ENCODE measurements around the gene ZC3H10.

ZC3H10 gene

DNA sequence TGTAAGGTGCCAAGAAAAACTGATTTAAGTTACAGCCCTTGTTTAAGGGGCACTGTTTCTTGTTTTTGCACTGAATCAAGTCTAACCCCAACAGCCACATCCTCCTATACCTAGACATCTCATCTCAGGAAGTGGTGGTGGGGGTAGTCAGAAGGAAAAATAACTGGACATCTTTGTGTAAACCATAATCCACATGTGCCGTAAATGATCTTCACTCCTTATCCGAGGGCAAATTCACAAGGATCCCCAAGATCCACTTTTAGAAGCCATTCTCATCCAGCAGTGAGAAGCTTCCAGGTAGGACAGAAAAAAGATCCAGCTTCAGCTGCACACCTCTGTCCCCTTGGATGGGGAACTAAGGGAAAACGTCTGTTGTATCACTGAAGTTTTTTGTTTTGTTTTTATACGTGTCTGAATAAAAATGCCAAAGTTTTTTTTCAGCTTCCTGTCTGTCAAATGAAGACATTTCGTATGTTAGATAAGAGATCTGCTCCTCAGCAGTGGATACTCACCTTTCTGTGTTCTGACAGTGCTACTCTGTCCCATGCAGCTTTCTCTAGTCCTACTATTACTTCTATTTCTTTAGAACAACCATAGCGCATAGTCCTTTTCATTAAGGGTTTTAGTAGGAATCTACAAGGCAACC is 14.9 kb upstream of the ZC3H10 start:
- no peak for TF ChIP-seq CEBPB (IDR thresholded peaks at IDR 0.05)
- TF ChIP-seq USF1 (IDR thresholded peaks at IDR 0.05) = no peak

DNA sequence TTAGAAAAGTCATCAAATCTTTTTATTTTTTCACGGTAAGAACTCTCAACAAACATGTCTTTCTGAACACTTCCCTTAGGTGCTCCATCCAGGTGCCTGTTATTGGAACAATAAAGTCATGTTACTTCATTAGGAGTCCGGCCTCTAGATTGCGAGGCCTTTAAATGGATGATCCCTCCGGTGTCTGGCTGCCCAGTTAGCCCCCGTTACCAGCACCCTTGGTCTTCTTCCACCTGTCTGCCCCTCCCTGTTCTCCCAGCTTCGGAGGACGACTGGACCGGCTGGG is 14.3 kb upstream of the ZC3H10 start:
- TF ChIP-seq REST (IDR thresholded peaks at IDR 0.05; ENCODE audit: low read depth) (no peak), TCF12 (IDR thresholded peaks at IDR 0.05; ENCODE audit: low read depth) (no peak; the same call in 1 of the 2 replicates), RAD21 (IDR thresholded peaks at IDR 0.05; ENCODE audit: low read depth) (0 out of 2 replicates have a peak, but pooled peaks have one; percentile 2), CREB1 (IDR thresholded peaks at IDR 0.05; ENCODE audit: low read depth) (no peak; the same call in 1 of the 2 replicates), FOXM1 (IDR thresholded peaks at IDR 0.05; ENCODE audit: borderline replicate concordance, low read depth) (no peak), CEBPB (IDR thresholded peaks at IDR 0.05) (no peak), YY1 (IDR thresholded peaks at IDR 0.05; ENCODE audit: low read depth) (peak; percentile 40; the same call in 1 of the 2 replicates), ZBTB7A (IDR thresholded peaks at IDR 0.05; ENCODE audit: low read depth) (no peak), TAF1 (IDR thresholded peaks at IDR 0.05; ENCODE audit: low read depth) (no peak), NFIC (IDR thresholded peaks at IDR 0.05) (no peak), EP300 (IDR thresholded peaks at IDR 0.05; ENCODE audit: borderline replicate concordance) (peak; percentile 60; the same call in 1 of the 2 replicates), USF1 (IDR thresholded peaks at IDR 0.05) (no peak), TEAD4 (IDR thresholded peaks at IDR 0.05) (no peak), EGR1 (IDR thresholded peaks at IDR 0.05) (no peak)
- TF ChIP-seq, protein P1, sequence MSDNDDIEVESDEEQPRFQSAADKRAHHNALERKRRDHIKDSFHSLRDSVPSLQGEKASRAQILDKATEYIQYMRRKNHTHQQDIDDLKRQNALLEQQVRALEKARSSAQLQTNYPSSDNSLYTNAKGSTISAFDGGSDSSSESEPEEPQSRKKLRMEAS (IDR thresholded peaks at IDR 0.05) = no peak

- peak; percentile 68 for TF ChIP-seq YY1 (IDR thresholded peaks at IDR 0.05; ENCODE audit: low read depth)
- no peak; the same call in 1 of the 2 replicates for TF ChIP-seq ZBTB7A (IDR thresholded peaks at IDR 0.05; ENCODE audit: low read depth)
- TF ChIP-seq EGR1 (IDR thresholded peaks at IDR 0.05) = no peak
- TF ChIP-seq TCF12 (IDR thresholded peaks at IDR 0.05; ENCODE audit: low read depth) = peak; percentile 46
- TF ChIP-seq EP300 (IDR thresholded peaks at IDR 0.05; ENCODE audit: borderline replicate concordance) = no peak; the same call in 1 of the 2 replicates
- TF ChIP-seq REST (IDR thresholded peaks at IDR 0.05; ENCODE audit: low read depth) = no peak
- peak; percentile 6; the same call in 1 of the 2 replicates for TF ChIP-seq NFIC (IDR thresholded peaks at IDR 0.05)
- no peak for TF ChIP-seq CEBPB (IDR thresholded peaks at IDR 0.05)
- TF ChIP-seq TAF1 (IDR thresholded peaks at IDR 0.05; ENCODE audit: low read depth) = peak; percentile 87
- TF ChIP-seq RAD21 (IDR thresholded peaks at IDR 0.05; ENCODE audit: low read depth) = peak; percentile 21; the same call in 1 of the 2 replicates
- TF ChIP-seq TEAD4 (IDR thresholded peaks at IDR 0.05) = peak; percentile 5; the same call in 1 of the 2 replicates
- TF ChIP-seq, protein P1 (IDR thresholded peaks at IDR 0.05) = peak; percentile 97
- TF ChIP-seq FOXM1 (IDR thresholded peaks at IDR 0.05; ENCODE audit: borderline replicate concordance, low read depth) = no peak
- TF ChIP-seq USF1 (IDR thresholded peaks at IDR 0.05) = no peak; the same call in 1 of the 2 replicates
- TF ChIP-seq CREB1 (IDR thresholded peaks at IDR 0.05; ENCODE audit: low read depth) = peak; percentile 38; the same call in 1 of the 2 replicates
Observed at GRCh38 chr12:56104109-56104814, 13.8 kb upstream of the ZC3H10 start, which contains the start of gene PA2G4. PA2G4 (plus strand) TSS chr12:56104559; CDS start chr12:56104738, 179 bp downstream.

DNA sequence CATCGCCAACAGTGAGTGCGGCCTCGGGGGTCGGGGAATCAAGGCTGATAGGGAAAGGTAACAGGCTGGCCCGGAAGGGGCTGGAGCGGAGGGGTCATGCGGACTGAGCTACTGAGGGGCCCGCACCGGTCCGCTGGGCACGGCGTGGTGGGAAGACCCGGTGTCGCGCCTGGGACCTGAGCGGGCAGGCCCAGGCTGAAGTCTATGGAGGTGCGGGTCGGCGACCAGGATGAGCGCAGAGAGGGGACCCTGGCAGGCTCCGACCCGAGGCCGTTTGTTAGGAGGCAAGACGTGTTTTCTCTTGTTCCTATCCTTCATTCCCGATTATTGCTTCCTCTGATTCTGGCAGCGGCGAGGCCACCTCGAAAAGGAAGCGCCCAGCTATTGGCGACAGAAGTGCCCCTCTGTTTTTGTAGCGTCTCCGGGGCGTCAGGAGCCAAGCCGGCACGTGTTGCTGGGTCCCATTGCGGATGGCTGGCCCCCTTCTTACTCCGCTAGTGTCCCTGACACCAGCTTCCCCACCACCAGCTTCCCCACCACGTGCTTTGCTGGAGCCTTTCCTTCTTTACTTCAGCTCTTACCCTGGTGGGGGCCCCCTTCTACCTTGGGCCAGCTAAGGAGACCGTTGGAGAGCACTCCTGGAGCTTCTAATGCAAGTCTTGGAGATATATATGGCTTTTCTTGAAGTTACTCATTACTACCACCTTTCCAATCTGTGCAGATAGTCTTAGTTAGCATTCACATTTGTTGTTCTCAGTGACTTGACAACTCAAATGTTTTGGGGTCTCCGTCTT is 13.1 kb upstream of the ZC3H10 start:
- TF ChIP-seq, protein P1 (IDR thresholded peaks at IDR 0.05) = peak; percentile 87
- TF ChIP-seq USF1 (IDR thresholded peaks at IDR 0.05) (peak; percentile 47; the same call in 1 of the 2 replicates), CREB1 (IDR thresholded peaks at IDR 0.05; ENCODE audit: low read depth) (no peak), TAF1 (IDR thresholded peaks at IDR 0.05; ENCODE audit: low read depth) (no peak)
